GM21447 (cell line): Measurements from ENCODE around the gene ADAMTSL2.

Source experiments
- ATAC-seq: cut with Tn5 transposase; IDR thresholded peaks from one replicate; pipeline ENCODE4 v1.9.1; 2021; ENCODE audit not compliant: unreplicated experiment

Gene ADAMTSL2

GRCh38 chr9:133532937-133533668 is 1.4 kb upstream of the ADAMTSL2 start:
- no peak for ATAC-seq

GRCh38 chr9:133533857-133534256 is 647 bp upstream of the ADAMTSL2 start:
- no peak for ATAC-seq

- ATAC-seq = no peak
These were observed 888 bp downstream of the ADAMTSL2 start for GRCh38 chr9:133535306-133535877.

GRCh38 chr9:133536080-133536479 is 1.6 kb downstream of the ADAMTSL2 start:
- ATAC-seq = no peak

GRCh38 chr9:133536536-133536935 is 2.0 kb downstream of the ADAMTSL2 start:
- ATAC-seq = no peak

GRCh38 chr9:133537257-133537656 is 2.8 kb downstream of the ADAMTSL2 start:
- ATAC-seq = no peak

GRCh38 chr9:133538176-133538575 is 3.7 kb downstream of the ADAMTSL2 start:
- ATAC-seq = no peak

GRCh38 chr9:133538851-133539833 is 4.6 kb downstream of the ADAMTSL2 start:
- ATAC-seq = no peak

- no peak for ATAC-seq
These were observed 5.6 kb downstream of the ADAMTSL2 start for GRCh38 chr9:133539991-133540697.

- ATAC-seq = no peak
These were observed 6.2 kb downstream of the ADAMTSL2 start for GRCh38 chr9:133540698-133541025.

- no peak for ATAC-seq
These were observed 7.5 kb downstream of the ADAMTSL2 start for GRCh38 chr9:133542002-133542401.

- no peak for ATAC-seq
These were observed 9.4 kb downstream of the ADAMTSL2 start for GRCh38 chr9:133543772-133544467.

GRCh38 chr9:133545494-133546286 is 11.2 kb downstream of the ADAMTSL2 start:
- ATAC-seq = no peak

GRCh38 chr9:133546287-133546680 is 11.8 kb downstream of the ADAMTSL2 start:
- ATAC-seq = no peak

GRCh38 chr9:133547116-133547515 is 12.6 kb downstream of the ADAMTSL2 start:
- no peak for ATAC-seq

GRCh38 chr9:133551446-133551845 is 16.9 kb downstream of the ADAMTSL2 start:
- no peak for ATAC-seq

- no peak for ATAC-seq
These were observed 17.7 kb downstream of the ADAMTSL2 start for GRCh38 chr9:133552236-133552635.

- no peak for ATAC-seq
These were observed 18.6 kb downstream of the ADAMTSL2 start for GRCh38 chr9:133553123-133553522.

- ATAC-seq = no peak
These were observed 19.6 kb downstream of the ADAMTSL2 start for GRCh38 chr9:133553973-133554713.
